OCI-LY7 (cell line): ENCODE measurements around the gene LPP. TPM values are rescaled to one million over a fixed set of nuclear protein-coding genes. Genes with fewer than 3 reads are reported as not detected.

Experiments
- Bru-seq: library from RNA; stranded (reverse); fragments of 400-500 nt; gene quantifications from one replicate; lab custom pipeline; 2021; lab: Mats Ljungman, UMichigan
- BruChase-seq, 2 experiments: library from RNA; stranded (reverse); fragments of 400-500 nt; gene quantifications; one replicate each; lab custom pipeline; 2021; lab: Mats Ljungman, UMichigan
- BruUV-seq: library from RNA; stranded (reverse); fragments of 400-500 nt; replicated peaks from 2 replicates; lab custom pipeline; 2021; lab: Mats Ljungman, UMichigan
- CTCF ChIA-PET: fragments of 300-600 bp; sonication (Branson Sonifier 250); formaldehyde crosslinking; loops from one replicate; lab custom pipeline; 2022; ENCODE audit warnings: antibody characterized with exemption; ENCODE audit not compliant: unreplicated experiment; lab: Charles Lee
- POLR2A ChIA-PET: fragments of 300-600 bp; sonication (Branson Sonifier 250); formaldehyde crosslinking; loops from one replicate; lab custom pipeline; 2022; ENCODE audit warnings: antibody characterized with exemption; lab: Charles Lee
- DNase-seq: peaks from one replicate; pipeline ENCODE4 v3.0.0-alpha.2; 2015; ENCODE audit warnings: low spot score
- H2AFZ ChIP-seq: fragments of 200-600 bp; sonication (generic), shearing (Covaris generic); 2 replicates; pipeline ENCODE4 v1.6.1; 2014; ENCODE audit warnings: mild to moderate bottlenecking, antibody characterized with exemption, low read length, moderate library complexity
- H3K27ac ChIP-seq: fragments of 200-600 bp; sonication (generic); 2 replicates; pipeline ENCODE4 v1.5.1; 2014; ENCODE audit warnings: mixed run types, low read depth, mild to moderate bottlenecking, moderate library complexity, low read length, inconsistent platforms; ENCODE audit not compliant: poor library complexity, severe bottlenecking
- H3K36me3 ChIP-seq: fragments of 200-600 bp; sonication (generic); 2 replicates; pipeline ENCODE4 v1.6.1; 2014; ENCODE audit warnings: mild to moderate bottlenecking, antibody characterized with exemption, low read length, moderate library complexity, mixed read lengths; ENCODE audit not compliant: insufficient read depth
- H3K4me1 ChIP-seq: fragments of 200-600 bp; sonication (generic); 2 replicates; pipeline ENCODE4 v1.5.1; 2014; ENCODE audit warnings: mild to moderate bottlenecking, low read length; ENCODE audit not compliant: insufficient read depth, poor library complexity, severe bottlenecking
- H3K4me2 ChIP-seq: fragments of 200-600 bp; sonication (generic); 2 replicates; pipeline ENCODE4 v1.6.1; 2014; ENCODE audit warnings: mild to moderate bottlenecking, low read length
- H3K4me3 ChIP-seq: fragments of 200-600 bp; sonication (generic); 2 replicates; pipeline ENCODE4 v1.5.1; 2014; ENCODE audit warnings: mild to moderate bottlenecking, low read depth, low read length; ENCODE audit not compliant: poor library complexity, severe bottlenecking
- H3K79me2 ChIP-seq: fragments of 200-600 bp; sonication (generic); 2 replicates; pipeline ENCODE4 v1.6.1; 2016; ENCODE audit warnings: low read depth, mild to moderate bottlenecking, low read length, moderate library complexity, mixed read lengths; ENCODE audit not compliant: insufficient read depth
- H3K9me2 ChIP-seq: fragments of 200-600 bp; sonication (generic); 2 replicates; pipeline ENCODE4 v1.6.1; 2016; ENCODE audit warnings: mild to moderate bottlenecking, low read length, mixed read lengths; ENCODE audit not compliant: insufficient read depth
- H3K9me3 ChIP-seq: fragments of 200-600 bp; sonication (generic); 2 replicates; pipeline ENCODE4 v1.6.1; 2014; ENCODE audit warnings: mild to moderate bottlenecking, mixed run types, low read length, mixed read lengths
- H4K20me1 ChIP-seq: fragments of 200-600 bp; sonication (generic); 2 replicates; pipeline ENCODE4 v1.6.1; 2014; ENCODE audit warnings: mild to moderate bottlenecking, antibody characterized with exemption, low read length, moderate library complexity, mixed read lengths; ENCODE audit not compliant: insufficient read depth
- EZH2phosphoT487 ChIP-seq: fragments of 200-600 bp; sonication (generic); IDR thresholded peaks from 2 replicates; pipeline ENCODE4 v1.6.1; 2018; ENCODE audit warnings: low read depth, borderline replicate concordance, mild to moderate bottlenecking, mixed run types, antibody characterized with exemption, low read length, moderate library complexity, mixed read lengths
- intact Hi-C: fragments of 100-400 bp; cut with micrococcal nuclease; formaldehyde crosslinking; loops from one replicate; pipeline ENCODE4 v1.10.0; 2022; ENCODE audit not compliant: unreplicated experiment
- long read RNA-seq: library from polyadenylated mRNA; stranded (forward); transcript quantifications from one replicate; pipeline ENCODE4 v2.0.0, GENCODE V29; 2022
- total RNA-seq, 2 experiments: library from RNA; depleted of rRNA in 1 of 2; stranded (reverse); fragments of >200 nt in 1 of 2; shearing (Covaris generic) in 1 of 2; gene quantifications; 2 replicates each; pipeline ENCODE4 v1.2.3, GENCODE V29; 2014 to 2022
- TF ChIP-seq, protein P1 (sequence below): fragments of 200-600 bp; sonication (generic); conservative IDR thresholded peaks from 2 replicates; pipeline ENCODE4 v1.5.1; 2014; ENCODE audit warnings: mild to moderate bottlenecking, antibody characterized with exemption, low read length, moderate library complexity, mixed read lengths

LPP gene, protein sequence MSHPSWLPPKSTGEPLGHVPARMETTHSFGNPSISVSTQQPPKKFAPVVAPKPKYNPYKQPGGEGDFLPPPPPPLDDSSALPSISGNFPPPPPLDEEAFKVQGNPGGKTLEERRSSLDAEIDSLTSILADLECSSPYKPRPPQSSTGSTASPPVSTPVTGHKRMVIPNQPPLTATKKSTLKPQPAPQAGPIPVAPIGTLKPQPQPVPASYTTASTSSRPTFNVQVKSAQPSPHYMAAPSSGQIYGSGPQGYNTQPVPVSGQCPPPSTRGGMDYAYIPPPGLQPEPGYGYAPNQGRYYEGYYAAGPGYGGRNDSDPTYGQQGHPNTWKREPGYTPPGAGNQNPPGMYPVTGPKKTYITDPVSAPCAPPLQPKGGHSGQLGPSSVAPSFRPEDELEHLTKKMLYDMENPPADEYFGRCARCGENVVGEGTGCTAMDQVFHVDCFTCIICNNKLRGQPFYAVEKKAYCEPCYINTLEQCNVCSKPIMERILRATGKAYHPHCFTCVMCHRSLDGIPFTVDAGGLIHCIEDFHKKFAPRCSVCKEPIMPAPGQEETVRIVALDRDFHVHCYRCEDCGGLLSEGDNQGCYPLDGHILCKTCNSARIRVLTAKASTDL
- total RNA-seq (2014; rRNA removed; shearing (Covaris generic)), result 7.4 and 10.9 TPM in 2 replicates
- 102 and 119 TPM in 2 replicates for total RNA-seq (2022)
- percentile 87 among the genes with signal in this experiment for Bru-seq, nascent RNA
- percentile 81 among the genes with signal in this experiment for BruChase-seq, experiment 1, labeled RNA remaining after a 6-hour chase
- percentile 76 among the genes with signal in this experiment for BruChase-seq, experiment 2, labeled RNA remaining after a 2-hour chase
- long read RNA-seq, partial matches to known transcripts, result 0 of 20 reads
- long read RNA-seq, other reads (novel, unspliced or antisense), result 20 of 20 reads

DNA sequence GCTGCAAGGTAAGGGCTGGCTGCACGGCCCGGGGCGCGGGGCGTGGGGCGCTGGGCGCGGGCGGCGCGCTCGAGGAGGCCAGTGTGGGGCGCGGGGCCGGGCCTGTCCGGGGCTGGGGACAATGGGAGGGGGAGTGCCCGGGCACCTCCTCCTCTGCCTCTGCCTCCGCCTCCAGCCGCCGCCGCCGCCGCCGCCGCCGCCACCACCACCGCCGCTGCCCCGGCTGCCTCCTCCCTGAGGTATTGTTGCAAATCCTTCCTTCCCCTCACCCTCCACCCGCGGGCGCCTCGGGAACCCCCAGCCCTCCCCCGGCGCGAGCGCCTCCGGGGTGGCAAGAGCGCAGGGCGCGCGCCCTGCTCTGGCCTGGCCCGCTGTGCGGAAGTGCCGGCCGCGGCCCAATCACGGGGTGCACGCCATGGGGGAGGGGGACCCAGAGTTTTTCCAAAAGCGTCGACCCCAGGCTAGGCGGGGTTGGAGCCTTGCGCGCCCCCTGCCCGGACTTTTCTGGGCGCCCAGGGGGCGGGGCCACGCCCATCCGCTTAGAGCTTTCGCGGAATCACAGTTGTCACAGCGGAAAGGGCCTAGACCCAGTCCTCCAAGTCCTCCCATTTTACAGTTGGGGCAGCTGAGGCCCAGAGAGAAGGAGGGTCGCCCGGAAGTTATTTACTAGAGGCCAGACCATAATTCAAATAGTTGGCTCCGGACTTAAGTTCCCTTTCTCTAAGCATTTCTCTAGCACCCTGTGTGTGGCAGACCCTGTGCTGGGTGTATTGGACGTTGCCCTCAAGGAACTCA lies at the start of gene LPP:
Gene LPP, plus strand, starts transcription at position 144 of the 795 bp plus-strand sequence. CDS start 251,964 bp downstream, outside the sequence.
- peaks cover 35% of the 10 kb centered on the region for H3K4me1 ChIP-seq
- no peaks in the 10 kb centered on the region for H4K20me1 ChIP-seq
- TSS peak; percentile 53 for BruUV-seq
- no peaks in the 10 kb centered on the region for H3K9me3 ChIP-seq
- H2AFZ ChIP-seq, result peak within 1 kb of the TSS; percentile 78
- DNase-seq, result peak; percentile 79
- H3K79me2 ChIP-seq, result no peaks in the 10 kb centered on the region
- H3K4me2 ChIP-seq, result peak within 1 kb of the TSS; percentile 96
- intact Hi-C loops, result loop anchor here (1.0 to 5.0 kb wide), 5 partner anchors 61 to 411 kb away; no protein-coding TSS in a partner anchor
- POLR2A ChIA-PET, result interaction anchor here (0.5 to 2.8 kb wide), 18 partner anchors 11 to 1152 kb away, joined by 3 to 15 read pairs (median 3); no protein-coding TSS in a partner anchor
- peak within 1 kb of the TSS; percentile 41 for H3K27ac ChIP-seq
- no peaks in the 10 kb centered on the region for H3K36me3 ChIP-seq
- TF ChIP-seq, protein P1, sequence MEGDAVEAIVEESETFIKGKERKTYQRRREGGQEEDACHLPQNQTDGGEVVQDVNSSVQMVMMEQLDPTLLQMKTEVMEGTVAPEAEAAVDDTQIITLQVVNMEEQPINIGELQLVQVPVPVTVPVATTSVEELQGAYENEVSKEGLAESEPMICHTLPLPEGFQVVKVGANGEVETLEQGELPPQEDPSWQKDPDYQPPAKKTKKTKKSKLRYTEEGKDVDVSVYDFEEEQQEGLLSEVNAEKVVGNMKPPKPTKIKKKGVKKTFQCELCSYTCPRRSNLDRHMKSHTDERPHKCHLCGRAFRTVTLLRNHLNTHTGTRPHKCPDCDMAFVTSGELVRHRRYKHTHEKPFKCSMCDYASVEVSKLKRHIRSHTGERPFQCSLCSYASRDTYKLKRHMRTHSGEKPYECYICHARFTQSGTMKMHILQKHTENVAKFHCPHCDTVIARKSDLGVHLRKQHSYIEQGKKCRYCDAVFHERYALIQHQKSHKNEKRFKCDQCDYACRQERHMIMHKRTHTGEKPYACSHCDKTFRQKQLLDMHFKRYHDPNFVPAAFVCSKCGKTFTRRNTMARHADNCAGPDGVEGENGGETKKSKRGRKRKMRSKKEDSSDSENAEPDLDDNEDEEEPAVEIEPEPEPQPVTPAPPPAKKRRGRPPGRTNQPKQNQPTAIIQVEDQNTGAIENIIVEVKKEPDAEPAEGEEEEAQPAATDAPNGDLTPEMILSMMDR, result no peak; the same call in 1 of the 2 replicates
- no peak for TF ChIP-seq EZH2phosphoT487
- peak within 1 kb of the TSS; percentile 82 for H3K4me3 ChIP-seq
- H3K9me2 ChIP-seq, result no peaks in the 10 kb centered on the region
- CTCF ChIA-PET, result interaction anchor here (0.5 to 0.9 kb wide), 2 partner anchors 171 to 423 kb away, joined by 3 to 4 read pairs; no protein-coding TSS in a partner anchor

DNA sequence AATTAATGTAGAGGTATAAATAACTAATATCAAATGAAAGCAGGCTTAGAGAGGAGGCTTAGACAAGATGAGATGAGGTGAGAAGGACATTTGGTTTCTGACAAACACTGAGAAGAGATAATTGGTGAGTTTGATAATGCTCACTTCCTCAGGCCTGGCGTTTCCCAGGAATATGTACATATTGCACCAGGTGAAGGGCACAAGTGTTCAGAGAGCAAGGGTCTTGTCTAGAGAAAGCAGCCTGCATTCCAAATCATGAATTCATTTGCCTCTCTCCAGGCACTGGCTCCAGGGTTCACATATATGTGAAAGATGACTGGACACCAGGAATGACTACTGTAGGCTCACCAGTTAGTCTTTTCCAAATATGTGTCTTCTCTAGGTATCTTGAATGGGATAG lies 48.0 kb upstream of the LPP start:
- CTCF ChIA-PET, result no interaction called here
- H2AFZ ChIP-seq, result no peak overlapping the region
- intact Hi-C loops, result no loop called here

More for the DNA sequence above, 48.0 kb upstream of the LPP start:
- Histone ChIP-seq H3K36me3 (no peaks in the 10 kb centered on the region; the same call in 1 of the 2 replicates), H4K20me1 (no peaks in the 10 kb centered on the region), H3K79me2 (no peaks in the 10 kb centered on the region), H3K9me3 (peaks cover 5% of the 10 kb centered on the region; the same call in 1 of the 2 replicates), H3K9me2 (no peaks in the 10 kb centered on the region), H3K4me3 (no peak overlapping the region), H3K4me2 (no peak overlapping the region), H3K4me1 (peaks cover 46% of the 10 kb centered on the region), H3K27ac (no peak overlapping the region)
- BruUV-seq, result no TSS peak
- no peak for DNase-seq
- POLR2A ChIA-PET, result interaction anchor here (1.0 to 1.8 kb wide), 4 partner anchors 9 to 19 kb away, joined by 3 to 11 read pairs (median 4); no protein-coding TSS in a partner anchor
- TF ChIP-seq, protein P1, result no peak
- TF ChIP-seq EZH2phosphoT487, result no peak
